HepG2 (cell line): ENCODE measurements around the gene EIF3A. TPM values are rescaled to one million over a fixed set of nuclear protein-coding genes. Genes with fewer than 3 reads are reported as not detected.

Experiments used
- DNMT1 ChIP-seq: sonication (generic); formaldehyde crosslinking; IDR thresholded peaks from 2 replicates; pipeline ENCODE4 v1.5.1; 2020; ENCODE audit warnings: mild to moderate bottlenecking, missing genetic modification reagents
- ETV6 ChIP-seq: sonication (generic); formaldehyde crosslinking; conservative IDR thresholded peaks from 2 replicates; pipeline ENCODE4 v1.4.0; 2020; ENCODE audit warnings: missing genetic modification reagents
- HOXA3 ChIP-seq: sonication (generic); formaldehyde crosslinking; IDR thresholded peaks from 2 replicates; pipeline ENCODE4 v1.5.0; 2020; ENCODE audit warnings: missing genetic modification reagents
- IRX3 ChIP-seq: sonication (generic); formaldehyde crosslinking; IDR thresholded peaks from 2 replicates; pipeline ENCODE4 v1.8.1; 2023; ENCODE audit warnings: mild to moderate bottlenecking, low read depth, missing genetic modification reagents, borderline replicate concordance
- ISX ChIP-seq: sonication (generic); formaldehyde crosslinking; conservative IDR thresholded peaks from 2 replicates; pipeline ENCODE4 v1.5.0; 2020; ENCODE audit warnings: missing genetic modification reagents
- MAF1 ChIP-seq: sonication (generic); formaldehyde crosslinking; IDR thresholded peaks from 2 replicates; pipeline ENCODE4 v1.5.0; 2020; ENCODE audit warnings: missing genetic modification reagents, borderline replicate concordance
- SIX1 ChIP-seq: sonication (generic); formaldehyde crosslinking; IDR thresholded peaks from 2 replicates; pipeline ENCODE4 v1.4.0; 2020; ENCODE audit warnings: missing genetic modification reagents, borderline replicate concordance
- STAG1 ChIP-seq: sonication (generic); formaldehyde crosslinking; IDR thresholded peaks from 2 replicates; pipeline ENCODE4 v1.4.0; 2020; ENCODE audit warnings: missing genetic modification reagents
- TBX3 ChIP-seq: fragments of 450-650 bp; IDR thresholded peaks from 2 replicates; pipeline ENCODE4 v1.6.1; 2017; ENCODE audit warnings: antibody characterized with exemption, mild to moderate bottlenecking, inconsistent platforms, borderline replicate concordance
- ZNF101 ChIP-seq: sonication (generic); formaldehyde crosslinking; IDR thresholded peaks from 2 replicates; pipeline ENCODE4 v1.4.0; 2020; ENCODE audit warnings: mild to moderate bottlenecking, low read depth, missing genetic modification reagents, borderline replicate concordance
- ZNF331 ChIP-seq: sonication (generic); formaldehyde crosslinking; IDR thresholded peaks from 2 replicates; pipeline ENCODE4 v1.4.0; 2020; ENCODE audit warnings: missing genetic modification reagents
- ZNF788 ChIP-seq: sonication (generic); formaldehyde crosslinking; IDR thresholded peaks from 2 replicates; pipeline ENCODE4 v1.5.0; 2020; ENCODE audit warnings: mild to moderate bottlenecking, missing genetic modification reagents, borderline replicate concordance
- polyA plus RNA-seq, 8 experiments: library from polyadenylated mRNA; depleted of rRNA in 3 of 8; stranded (reverse) in 7 of 8; unstranded in 1 of 8; fragments of >200 nt; fragmentation: Illumina TruSeq in 4 of 8; extraction: Trizol in 4 of 8; gene quantifications; 2 replicates each; pipeline versions ENCODE4 v1.2.1 to v1.2.3, GENCODE V29; 2011 to 2016; ENCODE audit warnings: low read depth in 4 of 8, missing spikeins in 1 of 8, mixed read lengths in 1 of 8; ENCODE audit not compliant: insufficient read depth in 1 of 8
- total RNA-seq, 5 experiments: library from RNA; depleted of rRNA; stranded (reverse); fragments of >200 nt; fragmentation: Illumina TruSeq; extraction: Trizol; gene quantifications; 2 replicates each; pipeline ENCODE4 v1.2.3, GENCODE V29; 2016; ENCODE audit warnings: low read depth in 1 of 5
- TF ChIP-seq, protein P1 (sequence below): sonication (generic); formaldehyde crosslinking; IDR thresholded peaks from 2 replicates; pipeline ENCODE4 v1.5.1; 2020; ENCODE audit warnings: mild to moderate bottlenecking, missing genetic modification reagents, moderate library complexity
- TF ChIP-seq, protein P2 (sequence below): sonication (generic); formaldehyde crosslinking; IDR thresholded peaks from 2 replicates; pipeline ENCODE4 v1.4.0; 2020; ENCODE audit warnings: missing genetic modification reagents
- TF ChIP-seq, protein P3 (sequence below): sonication (generic); formaldehyde crosslinking; IDR thresholded peaks from 2 replicates; pipeline ENCODE4 v1.4.0; 2020; ENCODE audit warnings: low read depth, missing genetic modification reagents
- TF ChIP-seq, protein P4 (sequence below): conservative IDR thresholded peaks from 2 replicates; pipeline ENCODE4 v1.6.1; 2018; ENCODE audit warnings: missing genetic modification reagents

Gene EIF3A
- total and polyA plus RNA-seq, 2 of the 13 experiments (the other 11 are each of a cell fraction or from before 2014, with no cell fraction given) = 25.6 to 117 TPM

DNA sequence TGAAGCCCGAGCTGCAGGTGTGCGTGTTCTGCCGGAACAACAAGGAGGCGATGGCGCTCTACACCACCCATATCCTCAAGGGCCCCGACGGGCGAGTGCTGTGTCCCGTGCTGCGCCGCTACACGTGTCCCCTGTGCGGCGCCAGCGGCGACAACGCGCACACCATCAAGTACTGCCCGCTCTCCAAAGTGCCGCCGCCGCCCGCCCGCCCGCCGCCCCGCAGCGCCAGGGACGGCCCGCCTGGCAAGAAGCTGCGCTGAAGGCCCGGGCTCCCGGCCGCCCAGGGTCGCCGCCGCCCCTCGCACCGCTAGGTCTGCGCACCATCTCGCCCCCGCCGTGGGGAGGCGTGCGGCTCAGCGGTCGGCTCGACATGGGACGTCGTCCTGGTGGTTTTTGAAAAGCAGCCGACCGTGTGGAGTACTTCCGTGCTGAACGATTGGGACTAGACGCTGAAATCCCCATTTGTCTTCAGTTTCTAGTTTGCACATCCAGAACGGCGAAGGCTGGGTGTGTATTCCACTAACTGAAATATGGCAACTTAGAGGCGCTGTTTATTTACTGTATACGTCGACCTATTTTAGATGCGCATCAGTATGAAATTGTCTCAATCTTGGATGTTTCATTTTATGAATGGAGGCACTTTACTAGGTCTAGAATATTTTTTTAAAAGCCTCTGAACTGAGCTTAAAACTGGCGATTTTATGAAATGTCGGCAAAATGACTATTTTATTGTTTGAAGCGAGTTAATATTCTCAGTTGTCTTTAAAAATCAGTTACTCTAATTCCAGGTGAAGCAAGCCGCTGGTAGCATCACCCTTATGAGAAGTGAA lies 50.0 kb downstream of the EIF3A start (continued):
- TF ChIP-seq TBX3 = no peak
- no peak for TF ChIP-seq ZNF331 (CRISPR knock-in tag)
- no peak for TF ChIP-seq MAF1 (CRISPR knock-in tag)
- TF ChIP-seq, protein P1, sequence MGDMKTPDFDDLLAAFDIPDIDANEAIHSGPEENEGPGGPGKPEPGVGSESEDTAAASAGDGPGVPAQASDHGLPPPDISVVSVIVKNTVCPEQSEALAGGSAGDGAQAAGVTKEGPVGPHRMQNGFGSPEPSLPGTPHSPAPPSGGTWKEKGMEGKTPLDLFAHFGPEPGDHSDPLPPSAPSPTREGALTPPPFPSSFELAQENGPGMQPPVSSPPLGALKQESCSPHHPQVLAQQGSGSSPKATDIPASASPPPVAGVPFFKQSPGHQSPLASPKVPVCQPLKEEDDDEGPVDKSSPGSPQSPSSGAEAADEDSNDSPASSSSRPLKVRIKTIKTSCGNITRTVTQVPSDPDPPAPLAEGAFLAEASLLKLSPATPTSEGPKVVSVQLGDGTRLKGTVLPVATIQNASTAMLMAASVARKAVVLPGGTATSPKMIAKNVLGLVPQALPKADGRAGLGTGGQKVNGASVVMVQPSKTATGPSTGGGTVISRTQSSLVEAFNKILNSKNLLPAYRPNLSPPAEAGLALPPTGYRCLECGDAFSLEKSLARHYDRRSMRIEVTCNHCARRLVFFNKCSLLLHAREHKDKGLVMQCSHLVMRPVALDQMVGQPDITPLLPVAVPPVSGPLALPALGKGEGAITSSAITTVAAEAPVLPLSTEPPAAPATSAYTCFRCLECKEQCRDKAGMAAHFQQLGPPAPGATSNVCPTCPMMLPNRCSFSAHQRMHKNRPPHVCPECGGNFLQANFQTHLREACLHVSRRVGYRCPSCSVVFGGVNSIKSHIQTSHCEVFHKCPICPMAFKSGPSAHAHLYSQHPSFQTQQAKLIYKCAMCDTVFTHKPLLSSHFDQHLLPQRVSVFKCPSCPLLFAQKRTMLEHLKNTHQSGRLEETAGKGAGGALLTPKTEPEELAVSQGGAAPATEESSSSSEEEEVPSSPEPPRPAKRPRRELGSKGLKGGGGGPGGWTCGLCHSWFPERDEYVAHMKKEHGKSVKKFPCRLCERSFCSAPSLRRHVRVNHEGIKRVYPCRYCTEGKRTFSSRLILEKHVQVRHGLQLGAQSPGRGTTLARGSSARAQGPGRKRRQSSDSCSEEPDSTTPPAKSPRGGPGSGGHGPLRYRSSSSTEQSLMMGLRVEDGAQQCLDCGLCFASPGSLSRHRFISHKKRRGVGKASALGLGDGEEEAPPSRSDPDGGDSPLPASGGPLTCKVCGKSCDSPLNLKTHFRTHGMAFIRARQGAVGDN = peak; percentile 85
- no peak for TF ChIP-seq ZNF788 (CRISPR knock-in tag)
- TF ChIP-seq ZNF101 (CRISPR knock-in tag) = no peak
- no peak for TF ChIP-seq ISX (CRISPR knock-in tag)
- peak; percentile 5; the same call in 1 of the 2 replicates for TF ChIP-seq STAG1
- no peak for TF ChIP-seq SIX1 (CRISPR knock-in tag)
- TF ChIP-seq HOXA3 = 0 out of 2 replicates have a peak, but pooled peaks have one; percentile 43
- TF ChIP-seq, protein P2, sequence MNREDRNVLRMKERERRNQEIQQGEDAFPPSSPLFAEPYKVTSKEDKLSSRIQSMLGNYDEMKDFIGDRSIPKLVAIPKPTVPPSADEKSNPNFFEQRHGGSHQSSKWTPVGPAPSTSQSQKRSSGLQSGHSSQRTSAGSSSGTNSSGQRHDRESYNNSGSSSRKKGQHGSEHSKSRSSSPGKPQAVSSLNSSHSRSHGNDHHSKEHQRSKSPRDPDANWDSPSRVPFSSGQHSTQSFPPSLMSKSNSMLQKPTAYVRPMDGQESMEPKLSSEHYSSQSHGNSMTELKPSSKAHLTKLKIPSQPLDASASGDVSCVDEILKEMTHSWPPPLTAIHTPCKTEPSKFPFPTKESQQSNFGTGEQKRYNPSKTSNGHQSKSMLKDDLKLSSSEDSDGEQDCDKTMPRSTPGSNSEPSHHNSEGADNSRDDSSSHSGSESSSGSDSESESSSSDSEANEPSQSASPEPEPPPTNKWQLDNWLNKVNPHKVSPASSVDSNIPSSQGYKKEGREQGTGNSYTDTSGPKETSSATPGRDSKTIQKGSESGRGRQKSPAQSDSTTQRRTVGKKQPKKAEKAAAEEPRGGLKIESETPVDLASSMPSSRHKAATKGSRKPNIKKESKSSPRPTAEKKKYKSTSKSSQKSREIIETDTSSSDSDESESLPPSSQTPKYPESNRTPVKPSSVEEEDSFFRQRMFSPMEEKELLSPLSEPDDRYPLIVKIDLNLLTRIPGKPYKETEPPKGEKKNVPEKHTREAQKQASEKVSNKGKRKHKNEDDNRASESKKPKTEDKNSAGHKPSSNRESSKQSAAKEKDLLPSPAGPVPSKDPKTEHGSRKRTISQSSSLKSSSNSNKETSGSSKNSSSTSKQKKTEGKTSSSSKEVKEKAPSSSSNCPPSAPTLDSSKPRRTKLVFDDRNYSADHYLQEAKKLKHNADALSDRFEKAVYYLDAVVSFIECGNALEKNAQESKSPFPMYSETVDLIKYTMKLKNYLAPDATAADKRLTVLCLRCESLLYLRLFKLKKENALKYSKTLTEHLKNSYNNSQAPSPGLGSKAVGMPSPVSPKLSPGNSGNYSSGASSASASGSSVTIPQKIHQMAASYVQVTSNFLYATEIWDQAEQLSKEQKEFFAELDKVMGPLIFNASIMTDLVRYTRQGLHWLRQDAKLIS (CRISPR knock-in tag) = no peak
- TF ChIP-seq, protein P3, sequence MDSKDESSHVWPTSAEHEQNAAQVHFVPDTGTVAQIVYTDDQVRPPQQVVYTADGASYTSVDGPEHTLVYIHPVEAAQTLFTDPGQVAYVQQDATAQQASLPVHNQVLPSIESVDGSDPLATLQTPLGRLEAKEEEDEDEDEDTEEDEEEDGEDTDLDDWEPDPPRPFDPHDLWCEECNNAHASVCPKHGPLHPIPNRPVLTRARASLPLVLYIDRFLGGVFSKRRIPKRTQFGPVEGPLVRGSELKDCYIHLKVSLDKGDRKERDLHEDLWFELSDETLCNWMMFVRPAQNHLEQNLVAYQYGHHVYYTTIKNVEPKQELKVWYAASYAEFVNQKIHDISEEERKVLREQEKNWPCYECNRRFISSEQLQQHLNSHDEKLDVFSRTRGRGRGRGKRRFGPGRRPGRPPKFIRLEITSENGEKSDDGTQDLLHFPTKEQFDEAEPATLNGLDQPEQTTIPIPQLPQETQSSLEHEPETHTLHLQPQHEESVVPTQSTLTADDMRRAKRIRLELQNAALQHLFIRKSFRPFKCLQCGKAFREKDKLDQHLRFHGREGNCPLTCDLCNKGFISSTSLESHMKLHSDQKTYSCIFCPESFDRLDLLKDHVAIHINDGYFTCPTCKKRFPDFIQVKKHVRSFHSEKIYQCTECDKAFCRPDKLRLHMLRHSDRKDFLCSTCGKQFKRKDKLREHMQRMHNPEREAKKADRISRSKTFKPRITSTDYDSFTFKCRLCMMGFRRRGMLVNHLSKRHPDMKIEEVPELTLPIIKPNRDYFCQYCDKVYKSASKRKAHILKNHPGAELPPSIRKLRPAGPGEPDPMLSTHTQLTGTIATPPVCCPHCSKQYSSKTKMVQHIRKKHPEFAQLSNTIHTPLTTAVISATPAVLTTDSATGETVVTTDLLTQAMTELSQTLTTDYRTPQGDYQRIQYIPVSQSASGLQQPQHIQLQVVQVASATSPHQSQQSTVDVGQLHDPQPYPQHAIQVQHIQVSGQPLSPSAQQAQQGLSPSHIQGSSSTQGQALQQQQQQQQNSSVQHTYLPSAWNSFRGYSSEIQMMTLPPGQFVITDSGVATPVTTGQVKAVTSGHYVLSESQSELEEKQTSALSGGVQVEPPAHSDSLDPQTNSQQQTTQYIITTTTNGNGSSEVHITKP (CRISPR knock-in tag) = no peak
- TF ChIP-seq, protein P4, sequence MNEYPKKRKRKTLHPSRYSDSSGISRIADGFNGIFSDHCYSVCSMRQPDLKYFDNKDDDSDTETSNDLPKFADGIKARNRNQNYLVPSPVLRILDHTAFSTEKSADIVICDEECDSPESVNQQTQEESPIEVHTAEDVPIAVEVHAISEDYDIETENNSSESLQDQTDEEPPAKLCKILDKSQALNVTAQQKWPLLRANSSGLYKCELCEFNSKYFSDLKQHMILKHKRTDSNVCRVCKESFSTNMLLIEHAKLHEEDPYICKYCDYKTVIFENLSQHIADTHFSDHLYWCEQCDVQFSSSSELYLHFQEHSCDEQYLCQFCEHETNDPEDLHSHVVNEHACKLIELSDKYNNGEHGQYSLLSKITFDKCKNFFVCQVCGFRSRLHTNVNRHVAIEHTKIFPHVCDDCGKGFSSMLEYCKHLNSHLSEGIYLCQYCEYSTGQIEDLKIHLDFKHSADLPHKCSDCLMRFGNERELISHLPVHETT (CRISPR knock-in tag) = no peak
- TF ChIP-seq IRX3 (CRISPR knock-in tag) = no peak
- TF ChIP-seq ETV6 (CRISPR knock-in tag) = no peak
- no peak for TF ChIP-seq DNMT1 (CRISPR knock-in tag)
